Measurements from ENCODE around the gene DNER.

Gene DNER

GRCh38 chr2:229438430-229439159 is 275.8 kb downstream of the DNER start:
- no peak for DNase-seq (ENCODE audit: low spot score)
- in situ Hi-C loops (cut with MboI; ENCODE audit: low pct_unique_long_range_greater_than_20kb, low sequenced_read_pairs, unreplicated experiment), result no loop called here
- no peak for TF ChIP-seq CTCF (IDR thresholded peaks at IDR 0.05; ENCODE audit: extremely low read depth, insufficient read depth, missing control alignments)

GRCh38 chr2:229437467-229437866 is 276.9 kb downstream of the DNER start:
- in situ Hi-C loops (cut with MboI; ENCODE audit: low pct_unique_long_range_greater_than_20kb, low sequenced_read_pairs, unreplicated experiment), result no loop called here
- no peak for TF ChIP-seq CTCF (IDR thresholded peaks at IDR 0.05; ENCODE audit: extremely low read depth, insufficient read depth, missing control alignments)

GRCh38 chr2:229434187-229434586 is 280.2 kb downstream of the DNER start:
- DNase-seq (ENCODE audit: low spot score), result no peak
- no peak for TF ChIP-seq CTCF (IDR thresholded peaks at IDR 0.05; ENCODE audit: extremely low read depth, insufficient read depth, missing control alignments)
- in situ Hi-C loops (cut with MboI; ENCODE audit: low pct_unique_long_range_greater_than_20kb, low sequenced_read_pairs, unreplicated experiment), result no loop called here

More at GRCh38 chr2:229437467-229437866, 276.9 kb downstream of the DNER start:
- DNase-seq (ENCODE audit: low spot score), result no peak

DNA sequence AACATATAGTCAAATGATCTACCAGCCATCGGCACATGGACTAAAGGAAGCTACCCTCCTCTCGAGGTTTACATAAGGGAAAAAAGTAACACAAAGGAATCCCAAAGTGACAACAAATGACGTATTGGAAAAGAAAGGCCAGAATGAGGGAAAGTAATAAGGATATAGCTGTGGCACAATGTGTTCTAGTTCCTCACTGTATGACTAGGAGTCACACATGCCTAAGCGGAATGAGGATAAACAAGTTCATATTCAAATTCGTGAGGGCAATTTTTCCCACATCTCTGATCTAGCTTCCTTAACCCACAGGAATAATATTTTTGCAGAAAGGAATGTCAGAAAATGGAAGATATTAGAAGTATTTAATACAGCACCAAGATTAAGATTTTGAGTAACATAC is 281.0 kb downstream of the DNER start:
- in situ Hi-C loops (cut with MboI; ENCODE audit: low pct_unique_long_range_greater_than_20kb, low sequenced_read_pairs, unreplicated experiment), result no loop called here
- DNase-seq (ENCODE audit: low spot score), result no peak
- no peak for TF ChIP-seq CTCF (IDR thresholded peaks at IDR 0.05; ENCODE audit: extremely low read depth, insufficient read depth, missing control alignments)

DNA sequence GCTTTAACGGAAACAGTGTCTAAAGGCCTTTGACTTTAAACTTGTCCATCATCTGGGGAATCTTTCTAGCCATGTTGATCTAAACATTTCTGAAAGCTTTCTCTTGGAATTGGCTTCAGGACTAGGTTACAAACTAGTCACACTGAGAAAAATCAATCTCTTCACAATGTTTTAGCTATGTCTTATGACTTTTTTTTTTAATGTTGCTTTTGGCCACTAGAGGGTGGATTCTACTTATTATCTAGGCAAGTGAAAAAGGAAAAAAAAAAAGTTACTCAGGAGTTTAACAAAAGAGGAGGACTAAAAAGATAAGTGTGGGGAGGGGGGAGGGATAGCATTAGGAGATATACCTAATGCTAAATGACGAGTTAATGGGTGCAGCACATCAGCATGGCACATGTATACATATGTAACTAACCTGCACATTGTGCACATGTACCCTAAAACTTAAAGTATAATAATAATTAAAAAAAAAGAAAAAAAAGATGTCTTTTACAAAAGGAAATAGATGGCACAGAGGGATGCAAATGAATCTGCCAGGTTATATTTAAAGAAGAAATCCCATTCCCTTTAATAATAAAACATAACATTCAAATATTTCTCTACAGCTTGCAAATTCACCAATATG is 282.9 kb downstream of the DNER start:
- peak; percentile 38 for TF ChIP-seq CTCF (IDR thresholded peaks at IDR 0.05; ENCODE audit: extremely low read depth, insufficient read depth, missing control alignments)
- in situ Hi-C loops (cut with MboI; ENCODE audit: low pct_unique_long_range_greater_than_20kb, low sequenced_read_pairs, unreplicated experiment), result no loop called here
- DNase-seq (ENCODE audit: low spot score), result no peak

GRCh38 chr2:229429589-229429988 is 284.8 kb downstream of the DNER start:
- no peak for TF ChIP-seq CTCF (IDR thresholded peaks at IDR 0.05; ENCODE audit: extremely low read depth, insufficient read depth, missing control alignments)
- in situ Hi-C loops (cut with MboI; ENCODE audit: low pct_unique_long_range_greater_than_20kb, low sequenced_read_pairs, unreplicated experiment), result no loop called here
- no peak for DNase-seq (ENCODE audit: low spot score)

Measured in GM13977 (cell line).